SK-N-SH (cell line): ENCODE results near the gene BTG3. TPM values are rescaled to one million over a fixed set of nuclear protein-coding genes. Genes with fewer than 3 reads are reported as not detected.

ENCODE experiments used
- CTCF ChIA-PET: fragments of 300-600, 350-600 bp; formaldehyde crosslinking; extraction: SDS; loops from one replicate; lab custom pipeline; 2021; lab: Yijun Ruan, JAX
- POLR2A ChIA-PET: fragments of 350-600 bp; sonication (Branson Sonifier 250); formaldehyde crosslinking; extraction: SDS; loops from one replicate; lab custom pipeline; 2020; ENCODE audit warnings: antibody characterized with exemption, inconsistent platforms; lab: Yijun Ruan, JAX
- DNase-seq: peaks from one replicate; pipeline ENCODE4 v3.0.0; 2012
- H2AFZ ChIP-seq: fragments of 200-600 bp; sonication (generic); 2 replicates; pipeline ENCODE4 v1.8.1; 2016; ENCODE audit warnings: antibody characterized with exemption, mild to moderate bottlenecking, low read depth
- H3F3A ChIP-seq: fragments of 200-600 bp; sonication (generic); replicated peaks from 2 replicates; pipeline ENCODE3; 2016; ENCODE audit warnings: antibody characterized with exemption, mild to moderate bottlenecking; ENCODE audit not compliant: insufficient read depth
- H3K27ac ChIP-seq, 2 experiments: fragments of 200-500 bp in 1 of 2; fragments of 200-600 bp in 1 of 2; sonication (Bioruptor generic) in 1 of 2; sonication (generic), shearing (Covaris generic) in 1 of 2; 2 replicates each; pipeline versions ENCODE4 v1.5.1 to v1.6.1; 2014 to 2016; ENCODE audit warnings: low read depth in 2 of 2, inconsistent platforms in 1 of 2, low read length in 1 of 2, mild to moderate bottlenecking in 1 of 2, mixed read lengths in 1 of 2
- H3K27me3 ChIP-seq: fragments of 200-600 bp; sonication (generic), shearing (Covaris generic); 2 replicates; pipeline ENCODE4 v1.6.1; 2016; ENCODE audit warnings: mixed run types; ENCODE audit not compliant: insufficient read depth
- H3K36me3 ChIP-seq, 2 experiments: fragments of 200-500 bp in 1 of 2; fragments of 200-600 bp in 1 of 2; sonication (Bioruptor generic) in 1 of 2; sonication (generic) in 1 of 2; replicated peaks in 1 of 2; 2 replicates each; pipeline versions ENCODE3 to v1.5.1; 2014 to 2016; ENCODE audit warnings: low read length in 1 of 2, mild to moderate bottlenecking in 1 of 2; ENCODE audit not compliant: insufficient read depth in 2 of 2, control insufficient read depth in 1 of 2
- H3K4me1 ChIP-seq, 2 experiments: fragments of 200-500 bp in 1 of 2; fragments of 200-600 bp in 1 of 2; sonication (Bioruptor generic) in 1 of 2; sonication (generic), shearing (Covaris generic) in 1 of 2; 2 replicates each; pipeline versions ENCODE4 v1.5.1 to v1.6.1; 2014 to 2016; ENCODE audit warnings: low read depth in 1 of 2, low read length in 1 of 2, mixed run types in 1 of 2; ENCODE audit not compliant: insufficient read depth in 2 of 2, control insufficient read depth in 1 of 2
- H3K4me2 ChIP-seq: fragments of 200-600 bp; sonication (generic), shearing (Covaris generic); 2 replicates; pipeline ENCODE4 v1.6.1; 2017; ENCODE audit warnings: mixed run types
- H3K4me3 ChIP-seq, 2 experiments: fragments of 200-500 bp in 1 of 2; fragments of 200-600 bp in 1 of 2; sonication (Bioruptor generic) in 1 of 2; sonication (generic), shearing (Covaris generic) in 1 of 2; 2 replicates each; pipeline versions ENCODE4 v1.5.1 to v1.8.1; 2014 to 2016; ENCODE audit warnings: low read depth in 2 of 2, inconsistent platforms in 1 of 2, low read length in 1 of 2, mild to moderate bottlenecking in 1 of 2, mixed read lengths in 1 of 2, moderate library complexity in 1 of 2
- H3K79me2 ChIP-seq: fragments of 200-600 bp; sonication (generic); 2 replicates; pipeline ENCODE4 v1.8.1; 2017; ENCODE audit warnings: mild to moderate bottlenecking; ENCODE audit not compliant: insufficient read depth
- H3K9ac ChIP-seq: fragments of 200-600 bp; sonication (generic); 2 replicates; pipeline ENCODE4 v1.6.1; 2017; ENCODE audit warnings: mixed run types
- H3K9me2 ChIP-seq: fragments of 200-600 bp; sonication (generic); 2 replicates; pipeline ENCODE4 v1.6.1; 2017; ENCODE audit warnings: mixed run types
- H3K9me3 ChIP-seq: fragments of 200-600 bp; sonication (generic); 2 replicates; pipeline ENCODE4 v1.6.1; 2017; ENCODE audit warnings: mixed run types, mild to moderate bottlenecking, moderate library complexity
- H4K20me1 ChIP-seq: fragments of 200-600 bp; sonication (generic); 2 replicates; pipeline ENCODE4 v1.6.1; 2017; ENCODE audit warnings: mild to moderate bottlenecking, mixed run types; ENCODE audit not compliant: insufficient read depth
- EP300 ChIP-seq, 2 experiments: IDR thresholded peaks; 2 replicates each; pipeline versions ENCODE4 v1.4.0 to v1.6.1; 2012; ENCODE audit warnings: borderline replicate concordance in 1 of 2, low read depth in 1 of 2, low read length in 1 of 2
- EZH2phosphoT487 ChIP-seq: fragments of 200-600 bp; sonication (generic); IDR thresholded peaks from 2 replicates; pipeline ENCODE4 v1.6.1; 2017; ENCODE audit warnings: low read depth, mixed run types, mild to moderate bottlenecking, antibody characterized with exemption, moderate library complexity, borderline replicate concordance
- FOSL2 ChIP-seq: IDR thresholded peaks from 2 replicates; pipeline ENCODE4 v1.4.0; 2012; ENCODE audit warnings: low read depth, mild to moderate bottlenecking, moderate library complexity, borderline replicate concordance
- GATA2 ChIP-seq: sonication (generic); formaldehyde crosslinking; IDR thresholded peaks from 2 replicates; pipeline ENCODE4 v1.5.0; 2020; ENCODE audit warnings: mild to moderate bottlenecking, missing genetic modification reagents
- IRF3 ChIP-seq: fragments of 150-350 bp; IDR thresholded peaks from 2 replicates; pipeline ENCODE4 v1.6.1; 2016; ENCODE audit warnings: mild to moderate bottlenecking, low read depth, low read length
- MXI1 ChIP-seq: IDR thresholded peaks from 2 replicates; pipeline ENCODE4 v1.6.1; 2012; ENCODE audit warnings: mild to moderate bottlenecking, low read depth, low read length, improper control_type of control experiment
- NFIC ChIP-seq: IDR thresholded peaks from 2 replicates; pipeline ENCODE4 v1.4.0; 2012; ENCODE audit warnings: borderline replicate concordance
- NRF1 ChIP-seq: IDR thresholded peaks from 2 replicates; pipeline ENCODE4 v1.6.1; 2012; ENCODE audit warnings: low read depth, mild to moderate bottlenecking, low read length
- RAD21 ChIP-seq: IDR thresholded peaks from 2 replicates; pipeline ENCODE4 v1.6.1; 2012; ENCODE audit warnings: mild to moderate bottlenecking, low read length
- REST ChIP-seq: IDR thresholded peaks from 2 replicates; pipeline ENCODE4 v1.6.1; 2012; ENCODE audit warnings: mild to moderate bottlenecking, low read depth, low read length, moderate library complexity
- RFX5 ChIP-seq: IDR thresholded peaks from 2 replicates; pipeline ENCODE4 v1.6.1; 2012; ENCODE audit warnings: mild to moderate bottlenecking, improper control_type of control experiment, low read length
- RXRA ChIP-seq: IDR thresholded peaks from 2 replicates; pipeline ENCODE4 v1.4.0; 2012; ENCODE audit warnings: low read depth, mild to moderate bottlenecking, borderline replicate concordance
- TAF1 ChIP-seq: IDR thresholded peaks from 2 replicates; pipeline ENCODE4 v1.6.1; 2012; ENCODE audit warnings: low read depth, mild to moderate bottlenecking, low read length, moderate library complexity, borderline replicate concordance
- TCF12 ChIP-seq: IDR thresholded peaks from 2 replicates; pipeline ENCODE4 v1.4.0; 2012
- TEAD4 ChIP-seq: IDR thresholded peaks from 2 replicates; pipeline ENCODE4 v1.4.0; 2012; ENCODE audit warnings: mild to moderate bottlenecking, borderline replicate concordance; ENCODE audit not compliant: insufficient read depth
- USF1 ChIP-seq: IDR thresholded peaks from 2 replicates; pipeline ENCODE4 v1.4.0; 2012; ENCODE audit warnings: low read depth, borderline replicate concordance
- USF2 ChIP-seq: fragments of 150-350 bp; IDR thresholded peaks from 2 replicates; pipeline ENCODE4 v1.6.1; 2017; ENCODE audit warnings: antibody characterized with exemption, low read length, low read depth, borderline replicate concordance
- ZBTB33 ChIP-seq: IDR thresholded peaks from 2 replicates; pipeline ENCODE4 v1.4.0; 2012; ENCODE audit warnings: low read depth, borderline replicate concordance
- WGBS: methylation state at CpG from one replicate; pipeline ENCODE4 v1.1.6; 2017; ENCODE audit warnings: low lambda C conversion rate; 5-methylcytosine and 5-hydroxymethylcytosine counted together
- polyA plus RNA-seq, 3 experiments: library from polyadenylated mRNA; depleted of rRNA; stranded (reverse); fragments of >200 nt; gene quantifications; 2 replicates each; pipeline ENCODE4 v1.2.3, GENCODE V29; 2012

BTG3 gene
- polyA plus RNA-seq, 1 of the 3 experiments (the other 2 are of a cell fraction), result 36.7 TPM

- WGBS, result 81% methylated on average over 6 of the region's 6 CpGs
- Histone ChIP-seq H3K4me3 (no peak overlapping the region), H3F3A (no peaks in the 10 kb centered on the region), H3K79me2 (no peaks in the 10 kb centered on the region), H3K4me2 (no peak overlapping the region), H3K27ac (no peak overlapping the region), H3K36me3 (no peaks in the 10 kb centered on the region), H3K4me1 (no peaks in the 10 kb centered on the region), H2AFZ (no peak overlapping the region), H3K9me3 (no peaks in the 10 kb centered on the region), H4K20me1 (no peaks in the 10 kb centered on the region), H3K9ac (no peak overlapping the region), H3K27me3 (no peaks in the 10 kb centered on the region)
- CTCF ChIA-PET, result interaction anchor here (1.5 kb wide), 1 partner anchor 18 kb away, joined by 3 read pairs; no protein-coding TSS in a partner anchor
- DNase-seq, result no peak
- POLR2A ChIA-PET, result no interaction called here
- TF ChIP-seq TCF12 (no peak), ZBTB33 (no peak), USF1 (no peak), EP300 (IDR thresholded peaks at IDR 0.05; ENCODE audit: borderline replicate concordance in 1 of 2, low read depth in 1 of 2, low read length in 1 of 2) (no peak)
- TF ChIP-seq, all 33 proteins: peak for 0
- H3K9me2 ChIP-seq, result no peaks in the 10 kb centered on the region
Observed at GRCh38 chr21:17572431-17572830, 40.3 kb downstream of the BTG3 start.

GRCh38 chr21:17570786-17571185 is 41.9 kb downstream of the BTG3 start:
- CTCF ChIA-PET, result interaction anchor here (1.3 to 1.5 kb wide), 2 partner anchors 8 to 16 kb away, joined by 3 to 4 read pairs; no protein-coding TSS in a partner anchor
- TF ChIP-seq NFIC, result no peak
- TF ChIP-seq NRF1, result no peak
- no peak for TF ChIP-seq FOSL2
- no peak for TF ChIP-seq IRF3
- no peak for TF ChIP-seq REST
- no peak for TF ChIP-seq MXI1
- no peak for TF ChIP-seq RAD21
- TF ChIP-seq USF1, result no peak
- TF ChIP-seq USF2, result no peak
- TF ChIP-seq RXRA, result no peak
- TF ChIP-seq GATA2 (CRISPR knock-in tag), result no peak
- no peak for TF ChIP-seq EZH2phosphoT487
- TF ChIP-seq RFX5, result no peak
- TF ChIP-seq TAF1, result no peak
- no peak for TF ChIP-seq TEAD4

More at GRCh38 chr21:17570786-17571185, 41.9 kb downstream of the BTG3 start:
- 85% methylated on average over 9 of the region's 9 CpGs for WGBS
- Histone ChIP-seq H3K36me3 (no peaks in the 10 kb centered on the region), H3K9me2 (no peaks in the 10 kb centered on the region), H3K27me3 (no peaks in the 10 kb centered on the region), H3K4me2 (no peak overlapping the region), H3K27ac (no peak overlapping the region), H3K9me3 (no peaks in the 10 kb centered on the region), H3K9ac (no peak overlapping the region), H2AFZ (no peak overlapping the region), H3K79me2 (no peaks in the 10 kb centered on the region), H3K4me3 (no peak overlapping the region), H3K4me1 (no peaks in the 10 kb centered on the region), H4K20me1 (no peaks in the 10 kb centered on the region), H3F3A (no peaks in the 10 kb centered on the region)
- POLR2A ChIA-PET, result no interaction called here
- no peak for DNase-seq
